ENCODE results near the gene NCAM1. TPM values are rescaled to one million over a fixed set of nuclear protein-coding genes. Genes with fewer than 3 reads are reported as not detected.

Gene NCAM1
- total RNA-seq, 4 donors from 2014 or later, result 94.8 to 195 (median 150) TPM

DNA sequence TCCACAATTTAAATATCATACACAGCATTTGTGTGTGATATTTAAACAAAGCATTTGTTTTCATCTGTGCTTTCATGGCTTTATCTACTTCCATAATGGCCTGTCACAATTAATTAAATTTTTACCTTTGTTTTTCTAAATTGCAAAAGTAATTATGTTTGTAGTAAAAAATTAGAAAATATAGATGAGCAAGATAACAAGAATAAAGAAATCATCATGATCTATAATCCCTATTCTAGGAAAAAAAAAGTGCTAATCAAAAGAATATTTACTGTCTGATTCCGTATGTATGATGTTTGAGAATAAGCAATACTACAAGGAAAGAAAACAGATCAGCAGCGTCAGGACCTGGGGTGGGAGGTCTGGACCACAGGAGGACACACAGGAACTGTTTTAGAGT, 149.9 kb downstream of the NCAM1 start:
- H3K4me3 ChIP-seq (replicated peaks in 1 of 3), result no peak overlapping the region
- TF ChIP-seq POLR2A (IDR thresholded peaks at IDR 0.05), result no peak
- TF ChIP-seq, protein P1, sequence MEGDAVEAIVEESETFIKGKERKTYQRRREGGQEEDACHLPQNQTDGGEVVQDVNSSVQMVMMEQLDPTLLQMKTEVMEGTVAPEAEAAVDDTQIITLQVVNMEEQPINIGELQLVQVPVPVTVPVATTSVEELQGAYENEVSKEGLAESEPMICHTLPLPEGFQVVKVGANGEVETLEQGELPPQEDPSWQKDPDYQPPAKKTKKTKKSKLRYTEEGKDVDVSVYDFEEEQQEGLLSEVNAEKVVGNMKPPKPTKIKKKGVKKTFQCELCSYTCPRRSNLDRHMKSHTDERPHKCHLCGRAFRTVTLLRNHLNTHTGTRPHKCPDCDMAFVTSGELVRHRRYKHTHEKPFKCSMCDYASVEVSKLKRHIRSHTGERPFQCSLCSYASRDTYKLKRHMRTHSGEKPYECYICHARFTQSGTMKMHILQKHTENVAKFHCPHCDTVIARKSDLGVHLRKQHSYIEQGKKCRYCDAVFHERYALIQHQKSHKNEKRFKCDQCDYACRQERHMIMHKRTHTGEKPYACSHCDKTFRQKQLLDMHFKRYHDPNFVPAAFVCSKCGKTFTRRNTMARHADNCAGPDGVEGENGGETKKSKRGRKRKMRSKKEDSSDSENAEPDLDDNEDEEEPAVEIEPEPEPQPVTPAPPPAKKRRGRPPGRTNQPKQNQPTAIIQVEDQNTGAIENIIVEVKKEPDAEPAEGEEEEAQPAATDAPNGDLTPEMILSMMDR (IDR thresholded peaks at IDR 0.05), result no peak
- H3K36me3 ChIP-seq, result no peaks in the 10 kb centered on the region
- H3K9me3 ChIP-seq, result no peaks in the 10 kb centered on the region
- 91 to 94% methylated on average over 2 of the region's 2 CpGs for WGBS, 2 donors
- no peak overlapping the region for H3K27ac ChIP-seq
- no peaks in the 10 kb centered on the region for H3K27me3 ChIP-seq
- intact Hi-C loops (cut with DNase I), result no loop called here
- H3K4me1 ChIP-seq, result peaks cover 0 to 5% of the 10 kb centered on the region in 2 donors
- no peak for DNase-seq

DNA sequence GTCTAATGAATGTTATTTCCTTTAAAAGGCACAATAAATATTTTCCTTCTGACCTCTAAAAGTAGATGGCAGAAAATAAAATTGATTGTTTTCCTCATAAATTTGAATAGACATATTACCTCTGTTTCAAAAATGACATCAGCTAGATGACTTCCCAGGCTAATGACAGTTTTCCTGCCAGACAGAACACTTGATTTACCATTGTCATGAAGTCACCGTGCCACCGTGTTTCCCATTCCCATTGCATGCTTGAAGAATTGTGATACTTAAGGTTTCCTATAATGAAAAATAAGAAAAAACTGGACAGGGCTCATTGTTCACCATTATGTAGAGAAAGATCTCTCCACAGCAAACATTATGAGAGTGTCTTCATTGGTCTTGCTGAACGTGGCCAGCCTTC, 151.1 kb downstream of the NCAM1 start:
- intact Hi-C loops (cut with DNase I), result no loop called here
- H3K36me3 ChIP-seq, result no peaks in the 10 kb centered on the region
- TF ChIP-seq POLR2A (IDR thresholded peaks at IDR 0.05), result no peak
- TF ChIP-seq, protein P1 (IDR thresholded peaks at IDR 0.05), result no peak
- H3K9me3 ChIP-seq, result no peaks in the 10 kb centered on the region
- H3K4me1 ChIP-seq, result peaks cover 0 to 5% of the 10 kb centered on the region in 2 donors
- no peaks in the 10 kb centered on the region for H3K27me3 ChIP-seq
- no peak overlapping the region for H3K4me3 ChIP-seq (replicated peaks in 1 of 3)
- WGBS, 2 donors, result 73 to 76% methylated on average over 3 of the region's 3 CpGs
- no peak overlapping the region for H3K27ac ChIP-seq
- DNase-seq, result no peak

- H3K4me3 ChIP-seq (replicated peaks in 1 of 3), result no peak overlapping the region
- H3K27me3 ChIP-seq, result no peaks in the 10 kb centered on the region
- peak; percentile 66 to 78 for DNase-seq
- WGBS, 2 donors, result 52 to 56% methylated on average over 5 of the region's 5 CpGs
- H3K9me3 ChIP-seq, result no peaks in the 10 kb centered on the region
- H3K36me3 ChIP-seq, result no peaks in the 10 kb centered on the region
- TF ChIP-seq, protein P1 (IDR thresholded peaks at IDR 0.05), result peak; percentile 56 to 89 (median 82)
- no peak for TF ChIP-seq POLR2A (IDR thresholded peaks at IDR 0.05)
- intact Hi-C loops (cut with DNase I), result no loop called here
- no peak overlapping the region for H3K27ac ChIP-seq
- peaks cover 0 to 5% of the 10 kb centered on the region in 2 donors for H3K4me1 ChIP-seq
These were observed 152.8 kb downstream of the NCAM1 start for GRCh38 chr11:113113801-113114704.

DNA sequence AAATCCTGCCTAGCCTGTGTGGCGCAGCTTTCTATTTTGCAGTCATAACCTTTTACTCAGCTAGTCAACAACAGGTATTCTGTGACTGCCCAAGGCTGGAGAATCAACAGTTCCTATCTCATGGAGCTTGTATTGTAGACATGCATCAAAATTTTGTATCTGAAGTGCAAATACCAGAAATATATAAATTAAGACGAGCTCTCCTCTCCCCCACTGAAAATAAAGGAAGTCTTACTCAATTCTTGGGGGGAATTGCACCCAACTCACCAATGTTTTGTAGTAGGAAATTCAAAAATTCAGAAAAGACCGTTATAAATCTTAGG, 153.4 kb downstream of the NCAM1 start:
- H3K27me3 ChIP-seq, result no peaks in the 10 kb centered on the region
- H3K27ac ChIP-seq, result no peak overlapping the region
- no peak for TF ChIP-seq POLR2A (IDR thresholded peaks at IDR 0.05)
- TF ChIP-seq, protein P1 (IDR thresholded peaks at IDR 0.05), result no peak
- no peaks in the 10 kb centered on the region for H3K9me3 ChIP-seq
- intact Hi-C loops (cut with DNase I), result no loop called here
- H3K4me1 ChIP-seq, result peaks cover 0 to 5% of the 10 kb centered on the region in 2 donors
- 71 to 81% methylated on average over 3 of the region's 3 CpGs for WGBS, 2 donors
- no peaks in the 10 kb centered on the region for H3K36me3 ChIP-seq
- H3K4me3 ChIP-seq (replicated peaks in 1 of 3), result no peak overlapping the region
- no peak for DNase-seq

GRCh38 chr11:113118104-113118503, 156.9 kb downstream of the NCAM1 start:
- peaks cover 0 to 5% of the 10 kb centered on the region in 2 donors for H3K4me1 ChIP-seq
- H3K4me3 ChIP-seq (replicated peaks in 1 of 3), result no peak overlapping the region
- no peaks in the 10 kb centered on the region for H3K9me3 ChIP-seq
- no peak for DNase-seq
- H3K27me3 ChIP-seq, result no peaks in the 10 kb centered on the region
- H3K36me3 ChIP-seq, result no peaks in the 10 kb centered on the region
- WGBS, 2 donors, result 82 to 91% methylated on average over 1 of the region's 1 CpG
- H3K27ac ChIP-seq, result no peak overlapping the region
- TF ChIP-seq, protein P1 (IDR thresholded peaks at IDR 0.05), result no peak
- no peak for TF ChIP-seq POLR2A (IDR thresholded peaks at IDR 0.05)
- intact Hi-C loops (cut with DNase I), result no loop called here

Measured in thyroid gland (tissue), 4 donors.